Activated T-helper 1 cell treated with anti-CD3 and anti-CD28 coated beads, Interleukin-12 subunit alpha, Interleukin-12 subunit beta, Interleukin-2, Interleukin-4 antibody, amounts not matched to agents 30 ng/mL and 10 ng/mL and 1 ng/mL, durations not matched to agents 14 hours and 24 hours and 36 hours (primary cell): ENCODE data around the gene CUX1. TPM values are rescaled to one million over a fixed set of nuclear protein-coding genes. Genes with fewer than 3 reads are reported as not detected.

Experiments
- DNase-seq: peaks from one replicate; pipeline ENCODE4 v3.0.0; 2021; ENCODE audit warnings: low spot score
- H3K27ac Mint-ChIP-seq: one replicate; pipeline ENCODE4 v1.8.0; 2021; ENCODE audit warnings: mild to moderate bottlenecking, mixed read lengths
- H3K27me3 Mint-ChIP-seq: one replicate; pipeline ENCODE4 v1.8.0; 2022; ENCODE audit warnings: mild to moderate bottlenecking, moderate library complexity, mixed read lengths; ENCODE audit not compliant: insufficient read depth
- H3K36me3 Mint-ChIP-seq: one replicate; pipeline ENCODE4 v1.8.0; 2021; ENCODE audit warnings: low read depth, mixed read lengths
- H3K4me1 Mint-ChIP-seq: one replicate; pipeline ENCODE4 v1.8.0; 2021; ENCODE audit warnings: low read depth, mixed read lengths
- H3K4me3 Mint-ChIP-seq: one replicate; pipeline ENCODE4 v1.8.0; 2021; ENCODE audit warnings: mild to moderate bottlenecking, moderate library complexity, mixed read lengths
- H3K9me3 Mint-ChIP-seq: one replicate; pipeline ENCODE4 v1.8.0; 2021; ENCODE audit warnings: mixed read lengths
- intact Hi-C: fragments of 100-400 bp; cut with micrococcal nuclease; formaldehyde crosslinking; loops from one replicate; pipeline ENCODE4 v1.15.1; 2024
- total RNA-seq: library from RNA; stranded (reverse); gene quantifications from 2 replicates; pipeline ENCODE4 v1.2.3, GENCODE V29; 2022

Gene CUX1
- total RNA-seq, 1 donor from 2014 or later = 26.9 TPM

- no peak overlapping the region for H3K27ac Mint-ChIP-seq
- H3K4me1 Mint-ChIP-seq = peaks cover 9% of the 10 kb centered on the region
- H3K27me3 Mint-ChIP-seq = no peaks in the 10 kb centered on the region
- no peaks in the 10 kb centered on the region for H3K9me3 Mint-ChIP-seq
- intact Hi-C loops = no loop called here
- no peaks in the 10 kb centered on the region for H3K36me3 Mint-ChIP-seq
- DNase-seq = no peak
- H3K4me3 Mint-ChIP-seq = no peak overlapping the region
Observed at GRCh38 chr7:101945034-101945758, 127.8 kb downstream of the CUX1 start.

- H3K4me3 Mint-ChIP-seq = no peak overlapping the region
- H3K27me3 Mint-ChIP-seq = no peaks in the 10 kb centered on the region
Observed at GRCh38 chr7:101947899-101948298, 130.5 kb downstream of the CUX1 start.

DNA sequence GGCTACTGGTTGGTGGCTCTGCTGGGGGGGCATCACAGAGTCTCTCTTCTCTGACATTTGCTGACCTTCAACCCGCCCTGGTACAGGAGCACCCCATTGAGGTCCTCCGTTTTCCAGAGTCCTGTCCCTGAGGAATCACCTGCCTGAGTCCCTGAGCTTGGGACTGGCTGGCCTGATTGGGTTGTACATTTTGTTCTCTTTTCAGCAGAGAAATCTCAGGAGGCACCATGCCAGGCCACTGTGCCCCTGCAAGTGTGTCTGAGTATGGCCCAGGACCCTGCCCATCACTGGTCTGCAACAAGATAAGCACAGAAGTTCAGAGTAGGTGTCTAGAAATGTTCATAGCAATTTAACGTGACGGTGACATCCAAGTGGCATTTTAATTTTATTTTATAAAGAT lies 131.2 kb downstream of the CUX1 start:
- Mint-ChIP-seq H3K4me3 (no peak overlapping the region), H3K27ac (no peak overlapping the region), H3K4me1 (peaks cover 10% of the 10 kb centered on the region), H3K27me3 (no peaks in the 10 kb centered on the region), H3K9me3 (no peaks in the 10 kb centered on the region), H3K36me3 (no peaks in the 10 kb centered on the region)
- DNase-seq = no peak
- intact Hi-C loops = no loop called here

More at GRCh38 chr7:101947899-101948298, 130.5 kb downstream of the CUX1 start:
- DNase-seq = no peak
- H3K9me3 Mint-ChIP-seq = no peaks in the 10 kb centered on the region
- H3K27ac Mint-ChIP-seq = no peak overlapping the region
- H3K36me3 Mint-ChIP-seq = no peaks in the 10 kb centered on the region
- intact Hi-C loops = no loop called here
- peaks cover 4% of the 10 kb centered on the region for H3K4me1 Mint-ChIP-seq

GRCh38 chr7:101950450-101951119 lies 133.2 kb downstream of the CUX1 start:
- no peaks in the 10 kb centered on the region for H3K27me3 Mint-ChIP-seq

GRCh38 chr7:101951757-101952156 lies 134.3 kb downstream of the CUX1 start:
- Mint-ChIP-seq H3K27ac (no peak overlapping the region), H3K36me3 (no peaks in the 10 kb centered on the region), H3K4me3 (no peak overlapping the region), H3K27me3 (no peaks in the 10 kb centered on the region), H3K9me3 (no peaks in the 10 kb centered on the region), H3K4me1 (peaks cover 10% of the 10 kb centered on the region)
- intact Hi-C loops = no loop called here
- DNase-seq = no peak

More at GRCh38 chr7:101950450-101951119, 133.2 kb downstream of the CUX1 start:
- Mint-ChIP-seq H3K4me1 (peaks cover 10% of the 10 kb centered on the region), H3K9me3 (no peaks in the 10 kb centered on the region), H3K4me3 (no peak overlapping the region), H3K27ac (no peak overlapping the region), H3K36me3 (no peaks in the 10 kb centered on the region)
- no peak for DNase-seq
- intact Hi-C loops = no loop called here

GRCh38 chr7:101952355-101953247 lies 135.2 kb downstream of the CUX1 start:
- Mint-ChIP-seq H3K27ac (peak overlapping the region; percentile 8), H3K9me3 (no peaks in the 10 kb centered on the region), H3K27me3 (no peaks in the 10 kb centered on the region), H3K4me1 (peaks cover 10% of the 10 kb centered on the region), H3K4me3 (no peak overlapping the region), H3K36me3 (no peaks in the 10 kb centered on the region)
- intact Hi-C loops = no loop called here
- DNase-seq = no peak

- Mint-ChIP-seq H3K27me3 (no peaks in the 10 kb centered on the region), H3K9me3 (no peaks in the 10 kb centered on the region), H3K4me3 (no peak overlapping the region), H3K36me3 (no peaks in the 10 kb centered on the region), H3K4me1 (peaks cover 10% of the 10 kb centered on the region), H3K27ac (peak overlapping the region; percentile 8)
- intact Hi-C loops = no loop called here
- no peak for DNase-seq
Observed at GRCh38 chr7:101953248-101953819, 135.9 kb downstream of the CUX1 start.

DNA sequence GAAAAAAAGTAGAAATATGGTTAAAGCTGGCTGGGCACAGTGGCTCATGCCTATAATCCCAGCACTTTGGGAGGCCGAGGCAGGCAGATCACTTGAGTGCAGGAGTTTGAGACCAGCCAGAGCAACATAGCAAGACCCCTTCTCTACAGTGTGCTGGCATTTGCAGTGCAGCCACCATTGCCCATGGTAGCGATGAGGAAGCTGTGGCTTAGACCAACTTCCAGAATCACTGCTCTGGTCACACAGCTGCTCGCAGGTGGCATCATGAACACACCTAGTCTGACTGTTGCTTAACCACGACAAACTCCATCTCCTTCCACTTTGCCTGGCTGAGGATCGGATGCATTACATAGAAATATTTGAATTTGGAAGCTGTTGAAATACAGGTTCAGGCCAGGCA lies 137.1 kb downstream of the CUX1 start:
- peaks cover 10% of the 10 kb centered on the region for H3K4me1 Mint-ChIP-seq
- no peaks in the 10 kb centered on the region for H3K27me3 Mint-ChIP-seq
- DNase-seq = no peak
- H3K27ac Mint-ChIP-seq = no peak overlapping the region
- H3K4me3 Mint-ChIP-seq = no peak overlapping the region
- no peaks in the 10 kb centered on the region for H3K9me3 Mint-ChIP-seq
- intact Hi-C loops = no loop called here
- H3K36me3 Mint-ChIP-seq = no peaks in the 10 kb centered on the region

- intact Hi-C loops = no loop called here
- no peak for DNase-seq
- peaks cover 10% of the 10 kb centered on the region for H3K4me1 Mint-ChIP-seq
Observed at GRCh38 chr7:101956130-101956529, 138.7 kb downstream of the CUX1 start.

DNA sequence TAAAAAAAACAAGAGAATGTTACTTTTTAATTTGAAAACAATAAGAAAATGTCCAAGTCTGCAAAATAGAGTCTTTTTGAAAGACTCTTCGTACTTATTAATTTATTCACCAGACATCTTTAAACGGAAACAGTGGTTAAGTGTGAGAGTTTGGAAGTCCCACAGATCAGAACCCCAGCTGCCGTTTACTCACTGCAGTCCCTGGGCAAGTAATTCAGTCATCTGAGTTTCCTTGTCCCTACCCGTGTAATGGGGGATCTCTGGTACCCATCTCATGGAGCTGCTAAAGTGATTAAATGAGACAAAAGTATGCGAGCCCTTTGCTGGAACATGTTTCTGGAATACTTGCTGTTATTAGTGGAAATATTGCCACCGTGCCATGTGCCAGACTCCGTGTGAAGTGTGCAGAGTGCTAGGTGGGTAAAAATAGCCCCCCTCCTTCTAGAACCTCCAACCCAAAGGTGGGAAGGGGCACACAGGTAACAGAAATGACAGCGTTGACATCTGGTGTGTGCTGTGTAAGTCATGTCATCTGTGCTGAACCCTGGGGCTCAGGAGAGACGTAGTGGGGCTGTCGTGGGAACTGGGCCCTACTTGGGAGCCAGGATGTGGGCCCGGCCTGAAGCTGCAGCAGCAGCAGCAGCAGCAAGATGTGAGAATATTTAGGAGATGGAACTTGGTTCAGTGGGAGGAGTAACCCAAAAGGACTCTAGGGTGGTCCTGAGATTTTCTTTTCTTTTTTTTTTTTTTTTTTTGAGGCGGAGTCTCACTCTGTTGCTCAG lies 140.5 kb downstream of the CUX1 start:
- intact Hi-C loops = no loop called here
- DNase-seq = no peak
- Mint-ChIP-seq H3K27me3 (no peaks in the 10 kb centered on the region), H3K4me3 (no peak overlapping the region), H3K4me1 (peaks cover 6% of the 10 kb centered on the region), H3K9me3 (no peaks in the 10 kb centered on the region), H3K36me3 (no peaks in the 10 kb centered on the region), H3K27ac (no peak overlapping the region)

More at GRCh38 chr7:101956130-101956529, 138.7 kb downstream of the CUX1 start:
- no peaks in the 10 kb centered on the region for H3K27me3 Mint-ChIP-seq
- no peak overlapping the region for H3K27ac Mint-ChIP-seq
- H3K4me3 Mint-ChIP-seq = no peak overlapping the region
- no peaks in the 10 kb centered on the region for H3K36me3 Mint-ChIP-seq
- no peaks in the 10 kb centered on the region for H3K9me3 Mint-ChIP-seq

DNA sequence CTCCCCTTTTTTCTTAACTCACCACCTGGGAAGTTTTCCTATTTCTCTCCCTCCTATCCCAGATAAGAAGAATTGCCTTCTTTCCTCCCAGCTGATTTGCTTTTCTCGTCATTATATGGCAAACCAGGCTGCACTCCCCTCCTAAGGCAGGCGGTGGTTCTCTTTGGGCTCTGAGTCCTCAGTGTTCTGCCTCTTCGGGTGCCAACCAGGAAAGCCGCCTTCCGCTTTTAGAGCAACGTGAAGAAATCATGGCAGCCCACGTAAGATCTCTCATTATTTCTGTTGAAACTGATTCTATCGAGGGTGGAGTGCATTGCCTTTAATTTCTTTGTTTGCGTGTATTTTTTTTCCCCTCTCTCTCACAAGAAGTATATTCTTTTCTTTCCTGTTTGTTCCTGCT lies 141.9 kb downstream of the CUX1 start:
- no peaks in the 10 kb centered on the region for H3K27me3 Mint-ChIP-seq
- H3K36me3 Mint-ChIP-seq = no peaks in the 10 kb centered on the region
- no peaks in the 10 kb centered on the region for H3K4me1 Mint-ChIP-seq
- no peak overlapping the region for H3K4me3 Mint-ChIP-seq
- H3K9me3 Mint-ChIP-seq = no peaks in the 10 kb centered on the region
- no peak for DNase-seq
- intact Hi-C loops = no loop called here
- no peak overlapping the region for H3K27ac Mint-ChIP-seq

- H3K36me3 Mint-ChIP-seq = no peaks in the 10 kb centered on the region
- no peaks in the 10 kb centered on the region for H3K4me1 Mint-ChIP-seq
- H3K9me3 Mint-ChIP-seq = no peaks in the 10 kb centered on the region
- no peak for DNase-seq
- H3K27me3 Mint-ChIP-seq = no peaks in the 10 kb centered on the region
- H3K4me3 Mint-ChIP-seq = no peak overlapping the region
- intact Hi-C loops = no loop called here
- no peak overlapping the region for H3K27ac Mint-ChIP-seq
Observed at GRCh38 chr7:101959829-101960228, 142.4 kb downstream of the CUX1 start.
